Omental fat pad (tissue), 4 donors: ENCODE data around the gene AP2A2. TPM values are rescaled to one million over a fixed set of nuclear protein-coding genes. Genes with fewer than 3 reads are reported as not detected.

Experiments used
- ATAC-seq: fragments of 150-250 bp; one replicate; pipeline ENCODE4 v1.9.1; 2016; ENCODE audit warnings: mild to moderate bottlenecking, moderate library complexity; ENCODE audit not compliant: low FRiP score
- DNase-seq: peaks from one replicate; pipeline ENCODE4 v3.0.0-alpha.2; 2019; ENCODE audit warnings: low spot score
- total RNA-seq, 4 donors: library from RNA; depleted of rRNA; stranded (reverse); fragments of >200 nt; gene quantifications; one replicate each; pipeline ENCODE4 v1.1.0, GENCODE V29; 2016
- TF ChIP-seq, protein P1 (sequence below), 3 donors: fragments of 450-650 bp; IDR thresholded peaks; one replicate each; pipeline ENCODE4 v1.5.1; 2016 to 2017; ENCODE audit warnings: antibody characterized with exemption in 3 of 3, mild to moderate bottlenecking in 3 of 3, moderate library complexity in 2 of 3

AP2A2 gene
- total RNA-seq, 4 donors from 2014 or later: 68.4 to 126 (median 99.2) TPM

GRCh38 chr11:1049911-1050580 lies 124.4 kb downstream of the AP2A2 start:
- ATAC-seq (no peak), DNase-seq (no peak)
- TF ChIP-seq, protein P1, sequence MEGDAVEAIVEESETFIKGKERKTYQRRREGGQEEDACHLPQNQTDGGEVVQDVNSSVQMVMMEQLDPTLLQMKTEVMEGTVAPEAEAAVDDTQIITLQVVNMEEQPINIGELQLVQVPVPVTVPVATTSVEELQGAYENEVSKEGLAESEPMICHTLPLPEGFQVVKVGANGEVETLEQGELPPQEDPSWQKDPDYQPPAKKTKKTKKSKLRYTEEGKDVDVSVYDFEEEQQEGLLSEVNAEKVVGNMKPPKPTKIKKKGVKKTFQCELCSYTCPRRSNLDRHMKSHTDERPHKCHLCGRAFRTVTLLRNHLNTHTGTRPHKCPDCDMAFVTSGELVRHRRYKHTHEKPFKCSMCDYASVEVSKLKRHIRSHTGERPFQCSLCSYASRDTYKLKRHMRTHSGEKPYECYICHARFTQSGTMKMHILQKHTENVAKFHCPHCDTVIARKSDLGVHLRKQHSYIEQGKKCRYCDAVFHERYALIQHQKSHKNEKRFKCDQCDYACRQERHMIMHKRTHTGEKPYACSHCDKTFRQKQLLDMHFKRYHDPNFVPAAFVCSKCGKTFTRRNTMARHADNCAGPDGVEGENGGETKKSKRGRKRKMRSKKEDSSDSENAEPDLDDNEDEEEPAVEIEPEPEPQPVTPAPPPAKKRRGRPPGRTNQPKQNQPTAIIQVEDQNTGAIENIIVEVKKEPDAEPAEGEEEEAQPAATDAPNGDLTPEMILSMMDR (IDR thresholded peaks at IDR 0.05): no peak

DNA sequence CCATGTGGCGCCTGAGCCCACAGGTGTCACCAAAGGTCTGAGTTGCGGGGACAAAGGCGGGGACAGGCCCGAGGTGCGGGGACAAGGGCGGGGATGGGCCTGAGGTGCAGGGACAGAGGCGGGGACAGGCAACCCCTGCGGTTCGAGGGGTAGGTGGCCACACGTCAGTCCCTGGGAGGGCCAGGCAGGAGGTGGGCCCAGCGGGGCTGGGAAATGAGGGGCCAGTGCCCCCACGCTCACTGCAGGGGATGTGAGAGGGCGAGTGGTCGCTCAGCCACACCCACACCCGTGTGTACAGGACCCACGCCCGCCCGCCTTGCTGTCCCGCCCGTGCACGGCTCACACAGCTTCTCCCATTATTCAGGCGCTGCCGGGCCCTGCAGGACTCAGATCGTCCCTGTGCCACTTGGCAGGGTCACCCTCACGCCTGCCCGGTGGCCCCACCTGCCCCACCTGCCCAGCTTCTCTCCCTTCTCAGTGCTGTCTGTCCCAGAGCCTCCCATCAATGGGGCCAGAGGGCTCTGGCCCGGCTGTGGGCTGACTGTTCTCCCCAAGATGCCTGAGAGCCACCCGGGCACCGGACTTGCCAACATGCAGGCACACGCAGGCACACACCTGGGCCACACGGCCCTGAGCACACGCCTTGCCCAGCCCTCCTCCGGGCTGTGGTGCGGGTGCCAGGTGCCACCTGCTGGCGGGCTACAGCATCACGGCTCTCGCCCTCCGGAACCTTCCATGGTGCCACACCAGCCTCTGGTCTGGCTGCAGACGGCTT lies 125.1 kb downstream of the AP2A2 start:
- TF ChIP-seq, protein P1 (IDR thresholded peaks at IDR 0.05): peak in 1 of 3 donors; percentile 55
- DNase-seq (no peak), ATAC-seq (peak; percentile 65)

DNA sequence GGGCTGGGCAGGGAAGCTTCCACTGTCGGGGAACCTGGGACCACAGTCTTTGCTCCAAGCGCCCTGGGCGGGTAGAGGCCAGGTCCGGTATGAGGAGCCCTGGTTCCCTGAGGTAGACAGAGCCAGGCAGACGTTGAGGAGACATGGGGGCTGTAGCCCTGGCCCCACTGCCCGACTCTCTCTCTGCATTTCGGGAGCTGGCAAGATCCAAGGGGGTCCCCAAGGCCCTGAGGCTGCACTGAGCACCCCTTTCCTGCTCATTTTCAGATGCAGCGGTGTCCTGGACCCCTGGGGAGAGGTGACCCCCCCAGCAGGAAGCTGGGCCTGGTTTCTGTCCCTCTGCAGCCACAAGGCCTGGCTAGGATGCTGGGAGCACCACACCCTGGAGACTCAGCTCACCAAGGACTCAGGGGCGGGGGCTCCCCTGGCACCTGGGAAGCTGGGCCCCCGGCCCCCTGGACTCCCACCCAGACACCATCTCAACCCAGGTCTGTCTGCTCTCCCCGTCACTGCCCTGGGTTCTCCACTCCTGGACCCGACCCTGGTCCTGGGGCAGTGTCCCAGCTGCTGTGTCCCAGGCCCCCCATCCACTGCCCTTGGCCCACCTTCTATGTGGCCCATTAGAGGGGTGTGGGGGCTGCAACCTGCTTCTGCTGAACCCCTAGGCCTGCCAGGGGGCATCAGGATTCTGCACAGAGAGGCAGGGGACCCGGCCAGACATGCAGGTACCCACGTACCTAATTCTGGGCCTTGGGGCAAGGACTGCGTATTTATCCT lies 125.9 kb downstream of the AP2A2 start:
- ATAC-seq (no peak), DNase-seq (no peak)
- TF ChIP-seq, protein P1 (IDR thresholded peaks at IDR 0.05): no peak

DNA sequence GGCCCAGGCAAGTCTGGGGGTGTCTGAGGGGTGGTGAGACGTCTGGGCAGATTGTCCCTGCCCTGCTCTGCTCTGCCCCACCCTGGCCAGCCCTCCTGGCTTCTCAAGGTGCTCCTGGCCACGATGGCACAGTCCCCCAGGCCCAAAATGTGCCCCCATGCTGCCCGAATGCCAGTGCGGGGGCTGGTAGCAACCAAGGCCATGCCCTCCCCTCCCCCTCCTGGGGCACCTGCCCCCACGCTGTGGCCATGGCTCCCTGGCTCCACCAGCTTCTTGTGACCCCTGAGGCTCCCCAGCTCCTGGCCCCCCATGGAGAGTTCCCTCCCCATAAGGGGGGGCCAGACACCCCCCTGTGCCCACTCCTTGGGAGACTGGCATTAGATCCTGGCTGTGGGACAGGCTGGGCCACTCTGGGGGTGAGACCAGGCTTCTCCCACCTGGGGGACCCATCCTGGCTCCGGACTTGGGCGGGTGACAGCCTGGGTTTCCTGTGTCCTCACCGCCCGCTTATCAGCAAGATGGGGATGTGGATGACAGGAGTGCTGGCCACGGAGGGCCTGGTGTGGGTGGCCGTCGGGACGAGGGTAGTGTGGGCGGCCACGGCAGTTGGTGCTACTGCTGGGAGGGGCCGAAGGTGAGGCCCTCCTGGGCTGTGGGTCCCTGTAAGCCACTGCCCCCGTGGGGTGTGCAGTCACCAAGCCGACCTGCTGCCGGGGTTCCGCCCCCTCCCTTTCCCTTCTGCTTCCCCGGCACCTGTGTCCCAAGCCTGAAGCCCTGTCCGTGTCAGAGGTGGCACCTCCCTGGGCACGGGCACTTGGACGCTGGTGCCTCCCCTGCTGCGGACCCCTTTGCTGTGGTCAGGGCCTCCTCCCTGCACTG lies 126.7 kb downstream of the AP2A2 start:
- no peak for DNase-seq
- TF ChIP-seq, protein P1 (IDR thresholded peaks at IDR 0.05): no peak
- no peak for ATAC-seq

- TF ChIP-seq, protein P1 (IDR thresholded peaks at IDR 0.05): no peak
- DNase-seq (no peak), ATAC-seq (no peak)
Measured at GRCh38 chr11:1053121-1053901, 127.6 kb downstream of the AP2A2 start.
